ENCODE results near the gene RBFOX2. TPM values are rescaled to one million over a fixed set of nuclear protein-coding genes. Genes with fewer than 3 reads are reported as not detected.
"Not testable (repeated sequence)": the region's sequence is repeated elsewhere in the genome, so short reads cannot be mapped to it uniquely, and the experiment has no call there.

Gene RBFOX2
- total and polyA plus RNA-seq, 2 donors from 2014 or later = 17.2 to 68.6 TPM

- TF ChIP-seq CTCF (IDR thresholded peaks at IDR 0.05; ENCODE audit: borderline replicate concordance, extremely low read depth, insufficient read depth) = no peak
- H3K27me3 ChIP-seq (ENCODE audit: control insufficient read depth, insufficient read depth, low read length) = no peaks in the 10 kb centered on the region
- no peaks in the 10 kb centered on the region for H3K9me3 ChIP-seq (ENCODE audit: control insufficient read depth in 2 of 3, insufficient read depth in 1 of 3, low read length in 3 of 3)
- FAIRE-seq (no peak), DNase-seq (peak in 3 of 5 donors; percentile 25 to 46 (median 44))
- intact Hi-C loops (cut with DNase I) = no loop called here
- H3K4me1 ChIP-seq (ENCODE audit: control insufficient read depth in 2 of 3, insufficient read depth in 2 of 3, low read depth in 1 of 3, low read length in 3 of 3) = no peaks in the 10 kb centered on the region
- H3K4me3 ChIP-seq (ENCODE audit: low read length in 3 of 3) = no peak overlapping the region
- no peak overlapping the region for H3K27ac ChIP-seq (ENCODE audit: low read depth in 2 of 2, low read length in 2 of 2)
- H3K36me3 ChIP-seq (ENCODE audit: control insufficient read depth in 2 of 3, insufficient read depth in 3 of 3, low read length in 3 of 3) = no peaks in the 10 kb centered on the region
- H3K9ac ChIP-seq (ENCODE audit: low read length in 3 of 3) = no peak overlapping the region
Measured at GRCh38 chr22:36055376-36056295, 27.0 kb upstream of the RBFOX2 start.

DNA sequence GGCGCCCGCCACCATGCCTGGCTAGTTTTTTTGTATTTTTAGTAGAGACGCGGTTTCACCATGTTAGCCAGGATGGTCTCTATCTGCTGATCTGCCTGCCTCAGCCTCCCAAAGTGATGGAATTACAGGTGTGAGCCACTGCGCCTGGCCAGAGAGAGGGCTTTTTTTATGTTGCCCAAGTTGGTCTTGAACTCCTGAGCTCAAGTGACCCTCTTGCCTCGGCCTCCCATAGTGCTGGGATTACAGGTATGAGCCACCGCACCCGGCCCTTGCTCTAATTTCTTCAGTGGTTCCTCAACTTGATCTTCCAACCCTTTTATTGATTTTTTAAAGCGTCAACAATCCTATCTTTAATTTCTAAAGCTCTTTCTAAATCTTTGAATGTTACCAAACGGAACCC lies 25.8 kb upstream of the RBFOX2 start:
- H3K9me3 ChIP-seq (ENCODE audit: control insufficient read depth in 2 of 3, insufficient read depth in 1 of 3, low read length in 3 of 3); H3K4me3 ChIP-seq (ENCODE audit: low read length in 3 of 3); FAIRE-seq; H3K27me3 ChIP-seq (ENCODE audit: control insufficient read depth, insufficient read depth, low read length); DNase-seq; H3K27ac ChIP-seq (ENCODE audit: low read depth in 2 of 2, low read length in 2 of 2); H3K4me1 ChIP-seq (ENCODE audit: control insufficient read depth in 2 of 3, insufficient read depth in 2 of 3, low read depth in 1 of 3, low read length in 3 of 3); H3K9ac ChIP-seq (ENCODE audit: low read length in 3 of 3); H3K36me3 ChIP-seq (ENCODE audit: control insufficient read depth in 2 of 3, insufficient read depth in 3 of 3, low read length in 3 of 3); intact Hi-C loops (cut with DNase I): not testable (repeated sequence)

GRCh38 chr22:36053242-36054147 lies 24.9 kb upstream of the RBFOX2 start:
- FAIRE-seq = no peak
- H3K9ac ChIP-seq (ENCODE audit: low read length in 3 of 3) = no peak overlapping the region

More at GRCh38 chr22:36053242-36054147, 24.9 kb upstream of the RBFOX2 start:
- no peaks in the 10 kb centered on the region for H3K27me3 ChIP-seq (ENCODE audit: control insufficient read depth, insufficient read depth, low read length)
- no peaks in the 10 kb centered on the region for H3K36me3 ChIP-seq (ENCODE audit: control insufficient read depth in 2 of 3, insufficient read depth in 3 of 3, low read length in 3 of 3)
- H3K4me3 ChIP-seq (ENCODE audit: low read length in 3 of 3) = no peak overlapping the region
- no peaks in the 10 kb centered on the region for H3K9me3 ChIP-seq (ENCODE audit: control insufficient read depth in 2 of 3, insufficient read depth in 1 of 3, low read length in 3 of 3)
- TF ChIP-seq CTCF (IDR thresholded peaks at IDR 0.05; ENCODE audit: borderline replicate concordance, extremely low read depth, insufficient read depth) = no peak
- intact Hi-C loops (cut with DNase I) = no loop called here
- H3K27ac ChIP-seq (ENCODE audit: low read depth in 2 of 2, low read length in 2 of 2) = no peak overlapping the region
- no peak for DNase-seq
- no peaks in the 10 kb centered on the region for H3K4me1 ChIP-seq (ENCODE audit: control insufficient read depth in 2 of 3, insufficient read depth in 2 of 3, low read depth in 1 of 3, low read length in 3 of 3)
